ENCODE measurements around the gene SNRPE. TPM values are rescaled to one million over a fixed set of nuclear protein-coding genes. Genes with fewer than 3 reads are reported as not detected.

SNRPE gene
- total RNA-seq, 1 experiment from 2014 or later = 288 TPM

GRCh38 chr1:203901581-203901980, 40.2 kb downstream of the SNRPE start:
- ChIA-PET CTCF (no interaction called here), RAD21 (ENCODE audit: low non-redundant PET in 1 of 2, low total read pairs in 2 of 2, uncharacterized antibody in 2 of 2, unreplicated experiment in 2 of 2) (no interaction called here), POLR2A (no interaction called here)
- Histone ChIP-seq H4K20me1 (ENCODE audit: insufficient read depth) (no peaks in the 10 kb centered on the region), H3K4me1 (ENCODE audit: control insufficient read depth in 1 of 2, insufficient read depth in 2 of 2, low read length in 2 of 2) (peaks cover 9 to 16% of the 10 kb centered on the region in 2 experiments), H3K9me2 (ENCODE audit: insufficient read depth) (no peaks in the 10 kb centered on the region), H3K36me3 (ENCODE audit: control insufficient read depth in 1 of 2, insufficient read depth in 2 of 2, low read length in 2 of 2) (no peaks in the 10 kb centered on the region), H3K27ac (ENCODE audit: low read depth, low read length) (no peak overlapping the region), H3K4me3 (replicated peaks in 1 of 2; ENCODE audit: low read depth in 1 of 2, low read length in 2 of 2) (no peak overlapping the region), H3K9ac (ENCODE audit: low read length) (no peak overlapping the region), H3K79me2 (ENCODE audit: insufficient read depth, low read length) (no peaks in the 10 kb centered on the region), H2AFZ (ENCODE audit: low read depth, low read length, poor library complexity, severe bottlenecking) (no peak overlapping the region), H3K27me3 (ENCODE audit: insufficient read depth, low read length) (no peaks in the 10 kb centered on the region), H3K4me2 (ENCODE audit: low read length) (no peak overlapping the region), H3K9me3 (ENCODE audit: control insufficient read depth in 1 of 2, insufficient read depth in 1 of 2, low read depth in 1 of 2, low read length in 2 of 2) (no peaks in the 10 kb centered on the region)
- BruUV-seq (replicated peaks) = no TSS peak
- intact Hi-C loops (cut with micrococcal nuclease) = loop anchor here (10.0 kb wide), 1 partner anchor 153 kb away; no protein-coding TSS in a partner anchor
- TF ChIP-seq ZFX (IDR thresholded peaks at IDR 0.05) = no peak
- TF ChIP-seq SIN3A (IDR thresholded peaks at IDR 0.05; ENCODE audit: low read depth) = no peak
- no peak for TF ChIP-seq POLR2AphosphoS5 (IDR thresholded peaks at IDR 0.05; ENCODE audit: low read depth, low read length)
- no peak for TF ChIP-seq EGR1 (IDR thresholded peaks at IDR 0.05; ENCODE audit: low read depth)
- no peak for TF ChIP-seq TCF7L2 (IDR thresholded peaks at IDR 0.05; ENCODE audit: borderline replicate concordance, extremely low read depth, insufficient read depth, insufficient read length)
- no peak for TF ChIP-seq JUND (IDR thresholded peaks at IDR 0.05)
- TF ChIP-seq, protein P1, sequence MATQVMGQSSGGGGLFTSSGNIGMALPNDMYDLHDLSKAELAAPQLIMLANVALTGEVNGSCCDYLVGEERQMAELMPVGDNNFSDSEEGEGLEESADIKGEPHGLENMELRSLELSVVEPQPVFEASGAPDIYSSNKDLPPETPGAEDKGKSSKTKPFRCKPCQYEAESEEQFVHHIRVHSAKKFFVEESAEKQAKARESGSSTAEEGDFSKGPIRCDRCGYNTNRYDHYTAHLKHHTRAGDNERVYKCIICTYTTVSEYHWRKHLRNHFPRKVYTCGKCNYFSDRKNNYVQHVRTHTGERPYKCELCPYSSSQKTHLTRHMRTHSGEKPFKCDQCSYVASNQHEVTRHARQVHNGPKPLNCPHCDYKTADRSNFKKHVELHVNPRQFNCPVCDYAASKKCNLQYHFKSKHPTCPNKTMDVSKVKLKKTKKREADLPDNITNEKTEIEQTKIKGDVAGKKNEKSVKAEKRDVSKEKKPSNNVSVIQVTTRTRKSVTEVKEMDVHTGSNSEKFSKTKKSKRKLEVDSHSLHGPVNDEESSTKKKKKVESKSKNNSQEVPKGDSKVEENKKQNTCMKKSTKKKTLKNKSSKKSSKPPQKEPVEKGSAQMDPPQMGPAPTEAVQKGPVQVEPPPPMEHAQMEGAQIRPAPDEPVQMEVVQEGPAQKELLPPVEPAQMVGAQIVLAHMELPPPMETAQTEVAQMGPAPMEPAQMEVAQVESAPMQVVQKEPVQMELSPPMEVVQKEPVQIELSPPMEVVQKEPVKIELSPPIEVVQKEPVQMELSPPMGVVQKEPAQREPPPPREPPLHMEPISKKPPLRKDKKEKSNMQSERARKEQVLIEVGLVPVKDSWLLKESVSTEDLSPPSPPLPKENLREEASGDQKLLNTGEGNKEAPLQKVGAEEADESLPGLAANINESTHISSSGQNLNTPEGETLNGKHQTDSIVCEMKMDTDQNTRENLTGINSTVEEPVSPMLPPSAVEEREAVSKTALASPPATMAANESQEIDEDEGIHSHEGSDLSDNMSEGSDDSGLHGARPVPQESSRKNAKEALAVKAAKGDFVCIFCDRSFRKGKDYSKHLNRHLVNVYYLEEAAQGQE (IDR thresholded peaks at IDR 0.05; ENCODE audit: low read depth) = no peak
- TF ChIP-seq ELF1 (IDR thresholded peaks at IDR 0.05; ENCODE audit: borderline replicate concordance, low read depth) = no peak
- no peak for TF ChIP-seq FOSL1 (IDR thresholded peaks at IDR 0.05; ENCODE audit: low read depth)
- no peak for TF ChIP-seq ZNF274 (IDR thresholded peaks at IDR 0.05; ENCODE audit: low read depth, low read length)
- TF ChIP-seq CBX3 (IDR thresholded peaks at IDR 0.05; ENCODE audit: low read depth) = no peak
- no peak for TF ChIP-seq CEBPB (IDR thresholded peaks at IDR 0.05; ENCODE audit: low read depth)
- no peak for TF ChIP-seq RAD21 (IDR thresholded peaks at IDR 0.05; ENCODE audit: low read depth)
- DNase-seq (ENCODE audit: low read depth, low spot score) (no peak), ATAC-seq (no peak)
